Activated naive CD8-positive, alpha-beta T cell treated with anti-CD3 and anti-CD28 coated beads for 36 hours (primary cell): ENCODE measurements around the gene FOXO1. TPM values are rescaled to one million over a fixed set of nuclear protein-coding genes. Genes with fewer than 3 reads are reported as not detected.
A peak's percentile ranks its signal among the peaks of the same experiment; 100 is the strongest.
"Not testable (repeated sequence)": the region's sequence is repeated elsewhere in the genome, so short reads cannot be mapped to it uniquely, and the experiment has no call there.

Experiments used
- DNase-seq: peaks from one replicate; pipeline ENCODE4 v3.0.0; 2021
- H3K27ac Mint-ChIP-seq: one replicate; pipeline ENCODE4 v1.8.0; 2022; ENCODE audit warnings: mild to moderate bottlenecking, moderate library complexity, mixed read lengths
- H3K27me3 Mint-ChIP-seq: one replicate; pipeline ENCODE4 v1.8.0; 2022; ENCODE audit warnings: mild to moderate bottlenecking, mixed read lengths
- H3K36me3 Mint-ChIP-seq: one replicate; pipeline ENCODE4 v1.8.0; 2021; ENCODE audit warnings: mild to moderate bottlenecking, mixed read lengths
- H3K4me1 Mint-ChIP-seq: one replicate; pipeline ENCODE4 v1.8.0; 2021; ENCODE audit warnings: mixed read lengths
- H3K4me3 Mint-ChIP-seq: one replicate; pipeline ENCODE4 v1.8.0; 2022; ENCODE audit warnings: mild to moderate bottlenecking, moderate library complexity, mixed read lengths
- H3K9me3 Mint-ChIP-seq: one replicate; pipeline ENCODE4 v1.8.0; 2022; ENCODE audit warnings: mixed read lengths
- total RNA-seq, 2 experiments: library from RNA; stranded (reverse); gene quantifications; one replicate each; pipeline ENCODE4 v1.2.3, GENCODE V29; 2021

FOXO1 gene
- 10 to 100 TPM; 38.4 to 38.7 TPM for total RNA-seq

DNA sequence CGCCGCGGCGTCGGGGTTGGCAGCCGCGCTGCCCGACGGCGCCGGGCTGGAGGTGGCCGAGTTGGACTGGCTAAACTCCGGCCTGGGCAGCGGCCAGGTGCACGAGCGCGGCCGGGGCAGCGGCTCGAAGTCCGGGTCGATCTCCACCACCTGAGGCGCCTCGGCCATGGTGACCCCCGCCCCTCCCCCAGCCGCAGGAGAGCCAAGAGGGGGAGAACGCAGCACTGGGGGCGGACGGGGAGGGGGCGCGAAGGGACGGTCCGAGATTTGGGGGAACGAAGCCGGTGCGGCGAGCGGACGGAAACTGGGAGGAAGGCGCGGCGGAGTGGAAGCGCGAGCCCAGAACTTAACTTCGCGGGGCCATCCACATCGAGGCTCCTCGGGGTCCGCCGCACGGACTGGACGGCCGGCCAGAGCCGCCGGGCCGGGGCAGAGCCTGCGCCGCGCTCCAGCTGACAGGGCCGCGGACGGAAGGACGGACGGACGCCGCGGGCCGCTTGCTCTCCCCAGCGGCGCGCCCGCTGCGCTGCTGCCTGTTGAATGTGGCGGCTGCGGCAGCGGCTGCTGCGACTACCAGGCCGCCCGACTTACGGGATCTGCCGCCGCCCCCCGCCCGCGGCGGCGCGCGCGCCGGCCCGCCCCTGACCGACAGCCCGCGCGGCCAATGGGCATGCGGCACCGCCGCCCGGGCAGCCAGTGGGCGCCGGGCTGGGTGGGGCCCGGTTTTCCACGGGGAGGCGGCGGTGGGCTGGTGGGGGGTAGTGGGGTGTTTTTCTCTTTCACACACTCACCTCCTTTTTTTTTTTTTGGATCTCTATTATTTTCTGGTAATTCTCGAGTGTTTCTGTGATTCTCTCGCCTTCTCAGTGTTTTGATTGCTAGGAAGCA lies at the start of gene FOXO1:
Gene FOXO1, minus strand, starts transcription at position 597 of the 888 bp plus-strand sequence. Its CDS starts 429 bp downstream, at position 168.
- H3K36me3 Mint-ChIP-seq: peaks cover 15% of the 10 kb centered on the region
- H3K9me3 Mint-ChIP-seq: no peaks in the 10 kb centered on the region
- peaks cover 35% of the 10 kb centered on the region for H3K4me1 Mint-ChIP-seq
- peak within 1 kb of the TSS; percentile 89 for H3K4me3 Mint-ChIP-seq
- H3K27ac Mint-ChIP-seq: peak within 1 kb of the TSS; percentile 93
- H3K27me3 Mint-ChIP-seq: no peaks in the 10 kb centered on the region
- DNase-seq: peak; percentile 95

- Mint-ChIP-seq H3K9me3 (peaks cover 16% of the 10 kb centered on the region), H3K36me3 (peaks cover 59% of the 10 kb centered on the region)
- not testable (repeated sequence) for H3K27ac Mint-ChIP-seq, H3K4me3 Mint-ChIP-seq, DNase-seq, H3K27me3 Mint-ChIP-seq, H3K4me1 Mint-ChIP-seq
These were observed 48.0 kb upstream of the FOXO1 start for GRCh38 chr13:40714433-40714832.

GRCh38 chr13:40706439-40706838 lies 40.0 kb upstream of the FOXO1 start:
- H3K9me3 Mint-ChIP-seq: peaks cover 37% of the 10 kb centered on the region
- H3K4me1 Mint-ChIP-seq: peaks cover 20% of the 10 kb centered on the region
- no peak for DNase-seq
- H3K27ac Mint-ChIP-seq: no peak overlapping the region
- H3K36me3 Mint-ChIP-seq: peaks cover 27% of the 10 kb centered on the region
- H3K27me3 Mint-ChIP-seq: no peaks in the 10 kb centered on the region
- no peak overlapping the region for H3K4me3 Mint-ChIP-seq

- H3K9me3 Mint-ChIP-seq: no peaks in the 10 kb centered on the region
- DNase-seq: no peak
- no peak overlapping the region for H3K27ac Mint-ChIP-seq
- no peaks in the 10 kb centered on the region for H3K4me1 Mint-ChIP-seq
- H3K27me3 Mint-ChIP-seq: no peaks in the 10 kb centered on the region
- H3K36me3 Mint-ChIP-seq: no peaks in the 10 kb centered on the region
- H3K4me3 Mint-ChIP-seq: no peak overlapping the region
These were observed 31.3 kb upstream of the FOXO1 start for GRCh38 chr13:40697711-40698110.

- H3K36me3 Mint-ChIP-seq: no peaks in the 10 kb centered on the region
- no peak overlapping the region for H3K27ac Mint-ChIP-seq
- no peaks in the 10 kb centered on the region for H3K4me1 Mint-ChIP-seq
- no peak for DNase-seq
- H3K4me3 Mint-ChIP-seq: no peak overlapping the region
- no peaks in the 10 kb centered on the region for H3K27me3 Mint-ChIP-seq
- no peaks in the 10 kb centered on the region for H3K9me3 Mint-ChIP-seq
These were observed 28.0 kb upstream of the FOXO1 start for GRCh38 chr13:40694426-40694825.

DNA sequence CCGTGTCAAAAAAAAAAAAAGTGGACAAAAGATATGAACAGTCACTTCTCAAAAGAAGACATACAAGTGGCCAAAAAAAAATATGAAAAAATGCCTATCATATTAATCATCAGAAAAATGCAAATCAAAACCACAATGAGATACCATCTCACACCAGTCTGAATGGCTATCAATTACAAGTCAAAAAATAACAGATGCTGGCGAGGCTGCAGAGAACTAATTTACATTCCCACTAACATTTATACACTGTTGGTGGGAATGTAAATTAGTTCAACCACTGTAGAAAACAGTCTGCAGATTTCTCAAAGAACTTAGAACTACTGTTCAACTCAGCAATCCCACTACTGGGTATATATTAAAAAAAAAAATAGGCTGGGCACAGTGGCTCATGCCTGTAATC lies 26.5 kb upstream of the FOXO1 start:
- no peaks in the 10 kb centered on the region for H3K36me3 Mint-ChIP-seq
- H3K4me3 Mint-ChIP-seq: no peak overlapping the region
- H3K9me3 Mint-ChIP-seq: no peaks in the 10 kb centered on the region
- no peaks in the 10 kb centered on the region for H3K4me1 Mint-ChIP-seq
- H3K27ac Mint-ChIP-seq: no peak overlapping the region
- no peak for DNase-seq
- H3K27me3 Mint-ChIP-seq: no peaks in the 10 kb centered on the region

DNA sequence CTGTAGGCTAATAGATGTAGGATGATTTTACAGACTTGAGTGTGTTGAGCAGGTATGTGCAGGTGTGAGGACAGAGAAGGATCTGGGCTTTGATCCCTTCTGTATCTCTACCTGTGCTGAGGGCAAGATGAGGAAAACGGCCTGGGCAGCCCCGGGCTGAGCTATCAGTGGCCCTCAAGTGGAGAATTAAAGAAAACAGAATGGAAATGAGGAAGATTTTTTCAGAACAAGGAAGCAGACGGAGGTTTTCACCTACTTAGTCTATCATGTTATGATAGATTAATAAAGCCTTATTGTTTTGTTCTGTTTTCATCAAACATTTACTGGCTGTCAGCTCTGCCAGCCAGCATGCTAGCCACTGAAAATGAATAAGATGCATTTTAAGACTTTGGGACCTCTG lies 22.3 kb upstream of the FOXO1 start:
- H3K9me3 Mint-ChIP-seq: no peaks in the 10 kb centered on the region
- H3K27me3 Mint-ChIP-seq: no peaks in the 10 kb centered on the region
- H3K4me3 Mint-ChIP-seq: no peak overlapping the region
- H3K36me3 Mint-ChIP-seq: no peaks in the 10 kb centered on the region
- no peak for DNase-seq
- no peaks in the 10 kb centered on the region for H3K4me1 Mint-ChIP-seq
- no peak overlapping the region for H3K27ac Mint-ChIP-seq

- H3K4me1 Mint-ChIP-seq: peaks cover 10% of the 10 kb centered on the region
- no peak overlapping the region for H3K27ac Mint-ChIP-seq
- H3K4me3 Mint-ChIP-seq: no peak overlapping the region
- no peaks in the 10 kb centered on the region for H3K27me3 Mint-ChIP-seq
- H3K9me3 Mint-ChIP-seq: no peaks in the 10 kb centered on the region
- H3K36me3 Mint-ChIP-seq: no peaks in the 10 kb centered on the region
- DNase-seq: no peak
These were observed 16.2 kb upstream of the FOXO1 start for GRCh38 chr13:40682449-40683240.

DNA sequence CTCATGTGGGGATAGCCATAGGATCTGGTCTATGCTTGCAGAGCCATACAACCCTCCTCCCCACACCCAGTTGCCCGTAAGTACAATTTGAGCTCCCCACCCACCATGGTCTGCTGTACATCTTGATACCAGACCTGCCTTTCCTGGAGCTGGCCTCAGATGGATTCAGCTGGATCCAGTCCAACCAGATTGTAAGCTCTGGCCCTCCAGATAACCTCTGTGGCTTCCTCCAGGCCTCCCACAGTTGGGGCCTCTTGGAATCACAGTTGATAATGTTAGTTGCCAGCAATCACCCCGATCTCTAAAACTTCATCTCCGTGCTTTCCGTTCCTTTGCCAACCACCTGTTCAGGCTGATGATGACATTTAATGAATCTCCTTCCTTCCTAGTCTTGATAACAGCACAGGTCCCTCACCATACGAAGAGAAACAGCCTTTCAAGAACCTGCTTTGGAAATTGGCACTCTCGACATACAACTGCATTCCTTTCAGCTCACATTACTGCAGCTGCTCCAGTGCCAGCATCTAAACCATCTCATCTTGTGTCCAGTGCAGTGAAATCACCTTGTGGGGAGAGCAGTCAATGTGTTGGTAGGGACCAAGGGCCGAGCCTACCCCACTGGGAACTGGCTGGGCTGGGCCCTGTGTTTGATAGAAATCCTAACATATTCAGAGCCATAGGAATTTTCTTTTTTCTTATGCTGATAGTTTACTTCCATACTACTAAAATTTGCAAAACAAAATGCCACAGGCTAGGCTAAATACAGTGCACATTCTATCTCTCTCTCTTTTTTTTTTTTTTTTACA lies 15.1 kb upstream of the FOXO1 start:
- DNase-seq: no peak
- no peak overlapping the region for H3K4me3 Mint-ChIP-seq
- H3K9me3 Mint-ChIP-seq: no peaks in the 10 kb centered on the region
- no peaks in the 10 kb centered on the region for H3K27me3 Mint-ChIP-seq
- peaks cover 10% of the 10 kb centered on the region for H3K4me1 Mint-ChIP-seq
- H3K27ac Mint-ChIP-seq: no peak overlapping the region
- H3K36me3 Mint-ChIP-seq: no peaks in the 10 kb centered on the region

DNA sequence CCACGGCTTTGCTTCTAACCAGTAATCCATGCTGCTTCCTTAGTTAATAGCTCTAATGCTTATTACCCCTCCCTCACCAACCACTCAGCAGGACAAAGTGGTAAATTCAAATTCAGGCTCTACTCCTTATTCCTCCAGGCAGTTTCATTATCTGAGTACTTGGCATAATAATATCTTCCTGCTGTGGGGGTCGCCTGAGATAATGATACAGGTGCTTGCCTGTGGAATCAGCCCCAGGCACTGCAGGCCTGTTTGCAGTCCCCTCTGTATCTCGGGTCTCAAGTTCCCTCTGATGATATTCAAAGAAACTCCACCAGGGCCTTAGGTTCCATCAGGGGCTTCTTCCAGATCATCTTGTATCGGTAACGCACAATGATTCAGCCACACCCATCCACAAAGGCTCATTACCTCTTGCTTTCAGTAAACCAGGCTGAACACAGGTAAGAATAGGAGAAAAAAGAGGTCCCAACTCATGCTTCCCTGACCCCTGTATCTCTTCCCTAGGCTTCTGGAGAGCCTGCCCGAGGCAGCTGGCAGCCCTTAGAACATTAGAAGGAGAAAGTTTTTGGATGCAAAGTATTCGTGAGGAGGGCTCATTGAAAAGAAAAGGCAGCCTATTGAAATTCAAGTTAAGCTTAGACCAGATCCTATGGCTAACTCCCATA lies 14.3 kb upstream of the FOXO1 start:
- H3K4me1 Mint-ChIP-seq: peaks cover 12% of the 10 kb centered on the region

DNA sequence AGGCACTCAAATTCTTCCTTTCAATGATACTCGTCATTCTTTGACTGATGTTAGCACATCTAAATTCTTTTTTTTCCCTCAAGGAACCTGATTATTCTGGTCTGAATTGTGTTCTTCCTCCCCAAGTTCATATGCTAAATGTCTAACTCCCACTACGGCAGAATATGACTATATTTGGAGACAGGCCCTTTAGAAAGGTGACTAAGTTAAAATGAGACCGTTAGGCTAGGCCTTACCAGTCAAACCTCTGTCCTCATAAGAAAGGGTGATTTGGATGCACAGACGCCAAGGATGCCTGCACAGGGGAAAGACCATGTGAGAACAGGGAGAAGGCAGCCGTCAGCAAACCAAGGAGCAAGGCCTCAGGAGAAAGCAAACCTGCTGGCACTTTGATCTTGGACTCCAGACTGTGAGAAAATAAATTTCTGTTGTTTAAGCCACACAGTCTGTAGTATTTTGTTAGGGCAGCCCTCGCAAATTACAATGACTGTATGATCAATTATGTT lies 13.1 kb upstream of the FOXO1 start:
- Mint-ChIP-seq H3K27ac (no peak overlapping the region), H3K9me3 (no peaks in the 10 kb centered on the region), H3K27me3 (no peaks in the 10 kb centered on the region), H3K4me1 (peaks cover 12% of the 10 kb centered on the region), H3K36me3 (no peaks in the 10 kb centered on the region), H3K4me3 (no peak overlapping the region)
- no peak for DNase-seq

More for the DNA sequence above, 14.3 kb upstream of the FOXO1 start:
- Mint-ChIP-seq H3K4me3 (no peak overlapping the region), H3K27me3 (no peaks in the 10 kb centered on the region), H3K9me3 (no peaks in the 10 kb centered on the region), H3K27ac (no peak overlapping the region), H3K36me3 (no peaks in the 10 kb centered on the region)
- DNase-seq: no peak

DNA sequence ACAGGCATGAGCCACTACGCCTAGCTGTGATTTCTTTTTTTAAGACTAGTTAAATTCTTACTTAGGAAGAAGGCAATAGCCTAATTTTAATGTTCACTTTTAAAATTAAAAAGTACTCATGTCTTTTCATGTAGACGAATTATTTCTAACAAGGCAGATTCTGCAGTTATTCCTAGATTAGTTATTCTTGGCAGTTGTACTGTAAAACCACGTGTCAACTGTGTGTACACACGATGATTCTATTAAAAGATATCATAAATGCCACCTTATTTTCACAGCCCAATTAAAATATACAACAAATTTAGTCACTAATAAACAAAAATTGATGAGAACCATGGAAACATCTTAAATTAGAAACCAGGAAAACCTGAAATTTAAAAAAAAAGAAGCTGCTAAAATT lies 10.6 kb upstream of the FOXO1 start:
- no peak overlapping the region for H3K27ac Mint-ChIP-seq
- no peaks in the 10 kb centered on the region for H3K36me3 Mint-ChIP-seq
- no peaks in the 10 kb centered on the region for H3K9me3 Mint-ChIP-seq
- H3K4me1 Mint-ChIP-seq: peaks cover 21% of the 10 kb centered on the region
- DNase-seq: no peak
- H3K27me3 Mint-ChIP-seq: no peaks in the 10 kb centered on the region
- H3K4me3 Mint-ChIP-seq: no peak overlapping the region

DNA sequence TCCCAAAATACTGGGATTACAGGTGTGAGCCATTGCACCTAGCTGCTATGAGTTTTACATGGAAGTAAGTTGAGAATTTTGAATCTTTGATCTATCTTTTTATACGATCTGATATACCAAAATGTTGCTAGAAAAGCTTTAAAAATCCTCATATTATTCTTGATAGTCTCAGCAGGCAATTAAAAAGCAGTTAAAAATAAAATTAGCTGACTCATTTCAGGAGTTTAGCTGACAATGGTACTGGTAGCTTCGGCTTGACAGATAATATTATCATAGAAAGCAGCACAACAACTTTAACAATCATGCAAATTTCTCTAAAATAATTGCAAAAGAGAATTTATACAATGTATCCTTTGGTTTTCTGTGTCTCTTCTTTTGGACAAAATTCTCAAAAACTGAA lies 9.6 kb upstream of the FOXO1 start:
- DNase-seq: no peak
- H3K36me3 Mint-ChIP-seq: no peaks in the 10 kb centered on the region
- H3K4me3 Mint-ChIP-seq: no peak overlapping the region
- H3K4me1 Mint-ChIP-seq: peaks cover 21% of the 10 kb centered on the region
- H3K9me3 Mint-ChIP-seq: no peaks in the 10 kb centered on the region
- H3K27ac Mint-ChIP-seq: no peak overlapping the region
- no peaks in the 10 kb centered on the region for H3K27me3 Mint-ChIP-seq

GRCh38 chr13:40673414-40673813 lies 7.0 kb upstream of the FOXO1 start:
- Mint-ChIP-seq H3K36me3 (no peaks in the 10 kb centered on the region), H3K27me3 (no peaks in the 10 kb centered on the region), H3K9me3 (no peaks in the 10 kb centered on the region), H3K4me3 (no peak overlapping the region), H3K27ac (peak overlapping the region; percentile 20), H3K4me1 (peaks cover 29% of the 10 kb centered on the region)
- no peak for DNase-seq
